ENCODE results near the gene AFAP1L1.
"Not testable (repeated sequence)": the region's sequence is repeated elsewhere in the genome, so short reads cannot be mapped to it uniquely, and the experiment has no call there.

Gene AFAP1L1

DNA sequence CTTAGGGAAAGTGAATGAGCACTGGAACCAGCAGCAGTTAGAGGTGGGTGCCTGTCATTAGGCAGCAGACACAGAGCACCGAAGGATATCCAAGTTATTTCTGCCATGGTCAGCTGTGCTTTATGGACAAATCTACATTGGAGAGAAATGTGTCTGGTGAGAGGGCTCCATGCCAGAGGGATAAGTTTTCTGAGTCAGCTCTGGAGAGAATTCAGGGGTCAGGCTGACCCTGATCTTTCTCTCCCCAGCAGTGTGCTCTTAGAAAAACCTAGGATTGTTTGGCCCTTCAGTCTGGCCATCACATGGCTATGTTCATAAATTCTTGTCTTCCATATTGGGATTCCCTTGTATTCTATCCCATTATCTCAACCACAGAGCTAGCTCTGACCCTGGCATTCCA, 116.3 kb downstream of the AFAP1L1 start:
- in situ Hi-C loops (cut with MboI; ENCODE audit: low sequenced_read_pairs, unreplicated experiment) = no loop called here
- no peak for DNase-seq (ENCODE audit: low spot score)
- TF ChIP-seq CTCF (IDR thresholded peaks at IDR 0.05; ENCODE audit: borderline replicate concordance, control extremely low read depth, extremely low read depth, insufficient read depth, missing control alignments) = no peak

- in situ Hi-C loops (cut with MboI; ENCODE audit: low sequenced_read_pairs, unreplicated experiment) = no loop called here
- TF ChIP-seq CTCF (IDR thresholded peaks at IDR 0.05; ENCODE audit: borderline replicate concordance, control extremely low read depth, extremely low read depth, insufficient read depth, missing control alignments) = no peak
- DNase-seq (ENCODE audit: low spot score) = no peak
Measured at GRCh38 chr5:149388498-149389190, 117.0 kb downstream of the AFAP1L1 start.

GRCh38 chr5:149389552-149390495, 118.2 kb downstream of the AFAP1L1 start:
- no peak for TF ChIP-seq CTCF (IDR thresholded peaks at IDR 0.05; ENCODE audit: borderline replicate concordance, control extremely low read depth, extremely low read depth, insufficient read depth, missing control alignments)
- DNase-seq (ENCODE audit: low spot score) = no peak
- in situ Hi-C loops (cut with MboI; ENCODE audit: low sequenced_read_pairs, unreplicated experiment) = no loop called here

DNA sequence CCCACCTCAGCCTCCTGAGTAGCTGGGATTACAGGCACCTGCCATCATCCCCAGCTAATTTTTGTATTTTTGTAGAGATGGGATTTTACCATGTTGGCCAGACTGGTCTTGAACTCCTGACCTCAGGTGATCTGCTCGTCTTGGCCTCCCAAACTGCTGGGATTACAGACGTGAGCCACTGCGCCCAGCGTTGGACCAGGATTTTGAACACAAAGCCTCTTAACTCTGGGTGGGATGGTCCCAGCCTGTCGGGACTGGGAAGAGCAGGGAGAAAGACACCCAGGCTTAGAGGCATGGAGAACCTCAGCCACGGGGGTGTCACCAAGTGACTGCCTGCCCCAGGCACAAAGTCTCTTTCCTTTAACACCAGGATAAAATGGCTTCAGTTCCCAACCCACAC, 119.4 kb downstream of the AFAP1L1 start:
- DNase-seq (ENCODE audit: low spot score); in situ Hi-C loops (cut with MboI; ENCODE audit: low sequenced_read_pairs, unreplicated experiment): not testable (repeated sequence)

Measured in GM13976 (cell line).